Ishikawa (cell line): Measurements from ENCODE around the gene ARL8B.
A peak's percentile ranks its signal among the peaks of the same experiment; 100 is the strongest.

Experiments
- CEBPB ChIP-seq: IDR thresholded peaks from 2 replicates; pipeline ENCODE4 v1.6.1; 2012
- CREB1 ChIP-seq: IDR thresholded peaks from 2 replicates; pipeline ENCODE4 v1.6.1; 2012; ENCODE audit warnings: low read depth
- EGR1 ChIP-seq: IDR thresholded peaks from 2 replicates; pipeline ENCODE4 v1.6.1; 2012
- EP300 ChIP-seq: IDR thresholded peaks from 2 replicates; pipeline ENCODE4 v1.6.1; 2012; ENCODE audit warnings: borderline replicate concordance
- FOXM1 ChIP-seq: IDR thresholded peaks from 2 replicates; pipeline ENCODE4 v1.6.1; 2012; ENCODE audit warnings: low read depth, borderline replicate concordance
- NFIC ChIP-seq: IDR thresholded peaks from 2 replicates; pipeline ENCODE4 v1.6.1; 2012
- RAD21 ChIP-seq: IDR thresholded peaks from 2 replicates; pipeline ENCODE4 v1.6.1; 2012; ENCODE audit warnings: low read depth
- TAF1 ChIP-seq: IDR thresholded peaks from 2 replicates; pipeline ENCODE4 v1.6.1; 2012; ENCODE audit warnings: low read depth, mild to moderate bottlenecking
- TCF12 ChIP-seq: IDR thresholded peaks from 2 replicates; pipeline ENCODE4 v1.6.1; 2012; ENCODE audit warnings: low read depth
- TEAD4 ChIP-seq: IDR thresholded peaks from 2 replicates; pipeline ENCODE4 v1.6.1; 2012
- YY1 ChIP-seq: IDR thresholded peaks from 2 replicates; pipeline ENCODE4 v1.6.1; 2012; ENCODE audit warnings: low read depth
- ZBTB7A ChIP-seq: IDR thresholded peaks from 2 replicates; pipeline ENCODE4 v1.6.1; 2012; ENCODE audit warnings: low read depth
- TF ChIP-seq, protein P1 (sequence below): IDR thresholded peaks from 2 replicates; pipeline ENCODE4 v1.6.1; 2012; ENCODE audit warnings: low read depth, mild to moderate bottlenecking
- TF ChIP-seq, protein P2 (sequence below): IDR thresholded peaks from 2 replicates; pipeline ENCODE4 v1.6.1; 2012
- TF ChIP-seq, protein P3 (sequence below): IDR thresholded peaks from 2 replicates; pipeline ENCODE4 v1.6.1; 2012

ARL8B gene

DNA sequence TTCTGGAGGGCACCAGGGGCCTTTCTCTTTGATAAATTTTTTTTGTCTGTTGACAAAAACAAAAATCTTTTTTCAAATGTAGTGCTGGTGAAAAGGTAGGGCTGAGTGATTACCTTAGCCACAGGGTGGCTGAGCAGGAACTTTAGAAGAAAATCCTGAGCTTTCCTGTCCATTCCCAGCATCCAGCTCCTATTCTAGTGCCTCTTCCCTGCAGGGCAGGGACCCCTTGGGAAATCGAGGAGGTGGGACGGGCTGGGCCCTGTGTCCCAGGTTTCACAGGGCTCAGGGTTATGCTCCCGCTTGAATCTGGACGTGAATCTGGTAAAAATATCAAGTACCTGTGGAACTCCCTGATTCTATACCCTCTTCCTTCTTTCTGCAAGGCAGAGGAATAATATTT is 97.1 kb downstream of the ARL8B start:
- TF ChIP-seq RAD21 (no peak), CEBPB (no peak), EP300 (no peak), TEAD4 (no peak), YY1 (no peak), FOXM1 (no peak), CREB1 (no peak), TCF12 (no peak), TAF1 (no peak), ZBTB7A (no peak)
- TF ChIP-seq, protein P1, sequence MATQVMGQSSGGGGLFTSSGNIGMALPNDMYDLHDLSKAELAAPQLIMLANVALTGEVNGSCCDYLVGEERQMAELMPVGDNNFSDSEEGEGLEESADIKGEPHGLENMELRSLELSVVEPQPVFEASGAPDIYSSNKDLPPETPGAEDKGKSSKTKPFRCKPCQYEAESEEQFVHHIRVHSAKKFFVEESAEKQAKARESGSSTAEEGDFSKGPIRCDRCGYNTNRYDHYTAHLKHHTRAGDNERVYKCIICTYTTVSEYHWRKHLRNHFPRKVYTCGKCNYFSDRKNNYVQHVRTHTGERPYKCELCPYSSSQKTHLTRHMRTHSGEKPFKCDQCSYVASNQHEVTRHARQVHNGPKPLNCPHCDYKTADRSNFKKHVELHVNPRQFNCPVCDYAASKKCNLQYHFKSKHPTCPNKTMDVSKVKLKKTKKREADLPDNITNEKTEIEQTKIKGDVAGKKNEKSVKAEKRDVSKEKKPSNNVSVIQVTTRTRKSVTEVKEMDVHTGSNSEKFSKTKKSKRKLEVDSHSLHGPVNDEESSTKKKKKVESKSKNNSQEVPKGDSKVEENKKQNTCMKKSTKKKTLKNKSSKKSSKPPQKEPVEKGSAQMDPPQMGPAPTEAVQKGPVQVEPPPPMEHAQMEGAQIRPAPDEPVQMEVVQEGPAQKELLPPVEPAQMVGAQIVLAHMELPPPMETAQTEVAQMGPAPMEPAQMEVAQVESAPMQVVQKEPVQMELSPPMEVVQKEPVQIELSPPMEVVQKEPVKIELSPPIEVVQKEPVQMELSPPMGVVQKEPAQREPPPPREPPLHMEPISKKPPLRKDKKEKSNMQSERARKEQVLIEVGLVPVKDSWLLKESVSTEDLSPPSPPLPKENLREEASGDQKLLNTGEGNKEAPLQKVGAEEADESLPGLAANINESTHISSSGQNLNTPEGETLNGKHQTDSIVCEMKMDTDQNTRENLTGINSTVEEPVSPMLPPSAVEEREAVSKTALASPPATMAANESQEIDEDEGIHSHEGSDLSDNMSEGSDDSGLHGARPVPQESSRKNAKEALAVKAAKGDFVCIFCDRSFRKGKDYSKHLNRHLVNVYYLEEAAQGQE: no peak
- TF ChIP-seq, protein P2, sequence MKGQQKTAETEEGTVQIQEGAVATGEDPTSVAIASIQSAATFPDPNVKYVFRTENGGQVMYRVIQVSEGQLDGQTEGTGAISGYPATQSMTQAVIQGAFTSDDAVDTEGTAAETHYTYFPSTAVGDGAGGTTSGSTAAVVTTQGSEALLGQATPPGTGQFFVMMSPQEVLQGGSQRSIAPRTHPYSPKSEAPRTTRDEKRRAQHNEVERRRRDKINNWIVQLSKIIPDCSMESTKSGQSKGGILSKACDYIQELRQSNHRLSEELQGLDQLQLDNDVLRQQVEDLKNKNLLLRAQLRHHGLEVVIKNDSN: no peak

DNA sequence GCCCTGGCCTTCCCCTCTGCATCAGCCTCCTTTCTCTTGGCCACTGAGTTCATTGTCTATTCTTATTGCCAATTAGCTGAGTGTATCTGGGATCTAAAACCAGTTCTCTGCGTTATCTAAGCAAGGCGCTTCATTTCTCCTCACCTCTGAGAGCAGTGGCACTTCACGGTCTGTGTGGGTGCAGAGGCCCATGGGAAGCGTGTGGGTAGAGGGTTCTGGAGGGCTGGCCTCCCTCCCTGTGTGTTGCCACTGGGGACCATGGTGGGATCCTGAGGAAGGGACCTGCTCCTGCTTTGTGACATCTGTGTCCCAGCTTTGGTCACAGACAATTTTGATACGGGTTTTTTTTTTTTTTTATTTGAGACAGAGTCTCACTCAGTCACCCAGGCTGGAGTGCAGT is 98.1 kb downstream of the ARL8B start:
- TF ChIP-seq ZBTB7A (no peak), CEBPB (no peak), RAD21 (no peak), FOXM1 (no peak)

DNA sequence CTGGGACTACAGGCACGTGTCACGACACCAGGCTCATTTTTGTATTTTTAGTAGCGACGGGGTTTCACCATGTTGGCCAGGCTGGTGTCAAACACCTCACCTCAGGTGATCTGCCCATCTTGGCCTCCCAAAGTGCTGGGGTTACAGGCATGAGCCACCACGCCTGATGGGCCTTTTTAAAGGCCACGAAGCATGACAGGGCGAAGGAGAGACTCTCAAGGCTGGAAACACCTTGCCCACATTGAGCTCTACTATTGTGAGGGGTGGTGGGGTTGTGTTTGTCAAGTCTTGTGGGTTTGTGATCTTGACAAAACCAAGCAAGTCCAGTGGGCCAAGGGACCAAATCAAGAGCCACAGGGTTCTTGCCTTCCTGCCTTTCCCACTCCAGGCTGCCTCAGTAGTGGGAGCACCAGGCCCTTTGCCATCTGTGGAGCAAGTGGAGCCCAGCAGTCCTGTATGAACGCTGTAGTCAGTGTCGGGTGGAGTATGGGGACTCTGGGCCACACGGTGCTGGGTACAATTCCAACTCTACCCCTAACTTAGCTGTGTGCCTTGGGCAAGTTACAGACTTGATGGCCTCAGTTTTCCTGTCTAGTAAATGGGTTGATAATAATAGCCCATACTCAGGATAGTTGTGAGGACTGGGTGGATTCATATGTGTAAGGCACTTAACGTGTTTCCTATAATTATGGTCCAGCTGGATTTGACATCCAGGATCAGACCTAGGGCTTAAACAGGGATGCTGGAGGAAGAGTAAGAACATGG is 98.8 kb downstream of the ARL8B start:
- no peak for TF ChIP-seq YY1
- TF ChIP-seq CEBPB: no peak
- TF ChIP-seq RAD21: no peak
- no peak for TF ChIP-seq ZBTB7A
- TF ChIP-seq, protein P2: no peak

DNA sequence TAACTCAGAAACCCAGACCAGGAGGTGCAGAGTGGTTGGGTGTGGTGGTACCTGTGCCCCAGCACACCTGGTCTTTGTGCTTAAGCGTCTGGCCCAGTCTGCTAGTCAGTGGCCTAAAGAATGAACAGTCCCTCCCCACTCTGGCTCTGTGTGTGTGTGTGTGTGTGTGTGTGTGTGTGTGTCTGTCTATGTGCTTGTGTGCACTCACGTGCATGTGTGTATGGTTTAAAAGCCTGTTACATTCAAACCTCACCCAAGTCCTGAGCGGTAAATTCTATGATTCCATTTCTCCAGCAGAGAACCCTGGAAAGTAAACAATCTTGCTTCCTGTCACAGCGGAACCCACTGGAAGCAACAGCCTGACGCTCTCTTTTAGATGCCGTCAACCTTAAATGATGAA is 99.6 kb downstream of the ARL8B start:
- TF ChIP-seq YY1 (no peak), FOXM1 (no peak), TEAD4 (no peak), TCF12 (no peak), EGR1 (no peak), CEBPB (no peak), TAF1 (no peak), RAD21 (no peak), ZBTB7A (no peak), CREB1 (no peak), EP300 (no peak), NFIC (no peak)
- TF ChIP-seq, protein P1: no peak
- TF ChIP-seq, protein P2: no peak
- TF ChIP-seq, protein P3, sequence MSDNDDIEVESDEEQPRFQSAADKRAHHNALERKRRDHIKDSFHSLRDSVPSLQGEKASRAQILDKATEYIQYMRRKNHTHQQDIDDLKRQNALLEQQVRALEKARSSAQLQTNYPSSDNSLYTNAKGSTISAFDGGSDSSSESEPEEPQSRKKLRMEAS: no peak

DNA sequence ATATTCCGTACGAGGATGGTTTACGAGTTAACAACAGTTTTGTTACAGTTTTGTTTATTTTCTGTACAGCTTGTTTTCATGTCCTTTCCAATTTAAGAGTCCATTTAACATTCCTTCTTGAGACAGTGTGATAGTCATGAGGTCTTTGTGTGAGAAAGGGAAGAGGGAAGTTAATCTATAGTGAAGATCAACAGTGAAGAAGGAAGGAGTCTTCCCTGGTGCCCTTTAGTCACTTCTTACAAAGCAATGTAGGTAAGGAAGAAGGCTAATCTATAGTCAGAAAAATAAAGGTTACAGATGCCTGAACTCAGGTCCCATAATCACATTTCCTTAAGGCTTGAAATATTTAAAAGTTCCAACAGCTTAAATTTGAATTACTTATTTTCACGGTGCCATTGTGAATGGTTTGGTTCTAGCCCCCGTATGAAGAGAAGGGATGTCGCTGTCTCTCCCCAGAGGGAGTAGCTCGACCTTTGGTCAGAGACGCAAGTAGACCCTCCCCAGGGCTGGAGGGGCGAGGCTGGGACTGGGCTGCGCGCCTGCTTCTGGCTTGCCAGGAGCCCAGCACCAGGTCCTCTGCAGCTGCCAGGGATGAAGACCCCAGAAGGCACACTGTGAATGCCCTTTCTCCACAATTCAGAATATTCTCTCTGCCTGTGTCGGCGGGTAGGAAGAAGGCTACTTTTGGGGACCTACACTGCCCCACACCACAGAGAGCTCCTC is 100.4 kb downstream of the ARL8B start:
- TF ChIP-seq TCF12 (no peak), TEAD4 (no peak), YY1 (no peak), ZBTB7A (no peak)

DNA sequence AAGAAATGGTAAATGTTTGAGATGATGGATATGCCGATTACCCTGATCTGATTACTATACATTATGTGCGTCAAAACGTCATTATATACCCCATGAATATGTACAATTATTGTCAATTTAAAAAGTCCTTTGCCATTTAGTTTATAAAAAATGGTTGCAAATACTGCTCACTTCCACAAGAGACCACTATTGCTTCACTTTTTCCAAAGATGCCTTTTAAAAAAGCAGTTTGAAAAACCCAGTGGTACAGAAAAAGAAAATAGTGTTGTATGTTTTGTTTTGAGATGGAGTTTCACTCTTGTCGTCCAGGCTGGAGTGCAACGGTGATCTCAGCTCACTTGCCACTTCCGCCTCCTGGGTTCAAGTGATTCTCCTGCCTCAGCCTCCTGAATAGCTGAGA is 104.7 kb downstream of the ARL8B start:
- no peak for TF ChIP-seq FOXM1
- peak; percentile 42 for TF ChIP-seq RAD21
- TF ChIP-seq, protein P2: no peak
- no peak for TF ChIP-seq TCF12
- TF ChIP-seq ZBTB7A: no peak
- TF ChIP-seq EP300: no peak
- no peak for TF ChIP-seq TEAD4
- TF ChIP-seq, protein P3: no peak
